AG04449 (cell line): Measurements from ENCODE around the gene MS4A13.

Experiments
- CTCF ChIA-PET: fragments of 350-600 bp; formaldehyde crosslinking; extraction: SDS; loops from one replicate; lab custom pipeline; 2021; ENCODE audit warnings: antibody characterized with exemption; lab: Yijun Ruan, JAX
- POLR2A ChIA-PET: fragments of 400-600, 350-600 bp; formaldehyde crosslinking; extraction: SDS; loops from one replicate; lab custom pipeline; 2020; ENCODE audit warnings: antibody characterized with exemption, inconsistent platforms; lab: Yijun Ruan, JAX
- DNase-seq: peaks from one replicate; pipeline ENCODE4 v3.0.0-alpha.2; 2010; ENCODE audit warnings: low read depth, low spot score
- H3K4me3 ChIP-seq: 2 replicates; pipeline ENCODE4 v1.5.1; 2011; ENCODE audit warnings: low read depth, mild to moderate bottlenecking, control low read depth, low read length
- CTCF ChIP-seq: IDR thresholded peaks from one replicate; pipeline ENCODE4 v1.5.1; 2011; ENCODE audit warnings: mild to moderate bottlenecking, moderate library complexity, low read length, control low read depth, inconsistent platforms; ENCODE audit not compliant: insufficient read depth; ENCODE audit errors: missing control alignments

MS4A13 gene

GRCh38 chr11:60515144-60515855 lies at the start of gene MS4A13:
Gene MS4A13 (plus strand): TSS chr11:60515392. CDS start chr11:60518084, 2,692 bp downstream.
- ChIA-PET CTCF (no interaction called here), POLR2A (no interaction called here)
- no peak within 1 kb of the TSS for H3K4me3 ChIP-seq
- TF ChIP-seq CTCF, result no peak
- DNase-seq, result no peak

GRCh38 chr11:60468829-60469228 lies 46.4 kb upstream of the MS4A13 start:
- no peak for DNase-seq
- ChIA-PET CTCF (no interaction called here), POLR2A (no interaction called here)
- no peak for TF ChIP-seq CTCF
- H3K4me3 ChIP-seq, result no peak overlapping the region

GRCh38 chr11:60469723-60470122 lies 45.5 kb upstream of the MS4A13 start:
- TF ChIP-seq CTCF, result no peak
- CTCF ChIA-PET, result no interaction called here
- H3K4me3 ChIP-seq, result no peak overlapping the region
- POLR2A ChIA-PET, result no interaction called here
- no peak for DNase-seq

GRCh38 chr11:60477035-60477445 lies 38.2 kb upstream of the MS4A13 start:
- no peak for DNase-seq
- POLR2A ChIA-PET, result no interaction called here
- H3K4me3 ChIP-seq, result no peak overlapping the region

GRCh38 chr11:60482361-60482760 lies 32.8 kb upstream of the MS4A13 start:
- ChIA-PET POLR2A (no interaction called here), CTCF (no interaction called here)
- TF ChIP-seq CTCF, result no peak
- DNase-seq, result no peak
- H3K4me3 ChIP-seq, result no peak overlapping the region

More at GRCh38 chr11:60477035-60477445, 38.2 kb upstream of the MS4A13 start:
- CTCF ChIA-PET, result no interaction called here
- no peak for TF ChIP-seq CTCF

GRCh38 chr11:60485987-60486386 lies 29.2 kb upstream of the MS4A13 start:
- no peak for DNase-seq
- CTCF ChIA-PET, result no interaction called here
- H3K4me3 ChIP-seq, result no peak overlapping the region
- no peak for TF ChIP-seq CTCF
- POLR2A ChIA-PET, result no interaction called here
